ENCODE data around the gene COL9A3.
A peak's percentile ranks its signal among the peaks of the same experiment; 100 is the strongest.

Gene COL9A3

DNA sequence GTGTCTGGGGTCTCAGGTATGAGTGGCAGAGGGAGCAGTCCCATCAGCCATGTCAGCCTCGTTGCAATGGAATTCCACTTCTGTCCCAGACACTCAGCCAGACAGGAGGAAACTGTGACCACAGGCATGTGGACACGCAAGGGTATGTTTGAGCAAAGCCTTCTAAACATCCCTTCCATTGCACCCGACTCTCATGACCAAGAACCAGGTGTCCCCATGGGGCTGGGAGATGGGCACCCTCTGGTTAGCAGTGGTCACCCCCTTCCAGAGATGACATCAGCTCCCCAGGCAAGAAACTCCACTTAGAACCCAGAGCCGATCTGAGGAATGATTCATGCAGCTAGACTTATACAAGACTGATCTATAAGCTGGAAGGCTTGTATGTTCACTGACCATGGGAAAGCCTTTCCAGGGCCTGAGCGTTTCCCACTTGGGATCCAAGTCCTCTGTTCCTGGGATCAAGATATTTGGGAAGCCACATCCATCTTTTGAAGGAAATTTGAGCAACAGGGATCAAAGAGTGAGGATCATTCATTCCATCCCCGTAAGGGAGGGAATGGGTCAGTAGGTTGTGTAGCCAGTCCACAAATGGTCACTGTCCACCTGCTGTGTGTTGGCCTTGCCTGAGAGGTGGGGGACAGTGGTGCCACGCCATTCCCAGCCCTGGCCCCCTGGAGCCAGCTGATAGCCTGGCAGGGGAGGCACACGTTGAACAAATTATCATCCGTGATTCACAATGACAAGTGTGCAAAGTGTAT is 24.5 kb upstream of the COL9A3 start:
- H3K4me3 ChIP-seq (replicated peaks; ENCODE audit: low read depth, low read length) = no peak overlapping the region
- DNase-seq (ENCODE audit: extremely low read depth, low read depth) = no peak
- no peak for TF ChIP-seq CTCF (IDR thresholded peaks at IDR 0.05; ENCODE audit: low read depth, low read length, missing control alignments)

- no peak overlapping the region for H3K4me3 ChIP-seq (replicated peaks; ENCODE audit: low read depth, low read length)
- TF ChIP-seq CTCF (IDR thresholded peaks at IDR 0.05; ENCODE audit: low read depth, low read length, missing control alignments) = no peak
- DNase-seq (ENCODE audit: extremely low read depth, low read depth) = no peak
These were observed 23.7 kb upstream of the COL9A3 start for GRCh38 chr20:62792940-62793756.

DNA sequence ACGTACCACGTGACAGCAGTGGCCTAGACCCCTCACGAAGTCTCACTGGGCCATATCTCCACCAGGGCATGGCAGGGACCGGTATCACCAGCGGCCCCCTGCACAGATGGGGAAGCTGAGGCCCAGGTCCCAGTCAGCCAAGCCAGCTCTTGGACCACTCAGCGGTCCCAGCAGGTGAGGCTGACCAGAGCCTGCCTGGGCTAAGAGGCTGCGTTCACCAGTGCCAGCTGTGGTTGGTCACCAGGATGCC is 23.2 kb upstream of the COL9A3 start:
- H3K4me3 ChIP-seq (replicated peaks; ENCODE audit: low read depth, low read length) = no peak overlapping the region
- no peak for DNase-seq (ENCODE audit: extremely low read depth, low read depth)
- no peak for TF ChIP-seq CTCF (IDR thresholded peaks at IDR 0.05; ENCODE audit: low read depth, low read length, missing control alignments)

GRCh38 chr20:62794007-62794724 is 22.7 kb upstream of the COL9A3 start:
- H3K4me3 ChIP-seq (replicated peaks; ENCODE audit: low read depth, low read length) = peak overlapping the region; percentile 55
- TF ChIP-seq CTCF (IDR thresholded peaks at IDR 0.05; ENCODE audit: low read depth, low read length, missing control alignments) = no peak
- DNase-seq (ENCODE audit: extremely low read depth, low read depth) = peak; percentile 78

DNA sequence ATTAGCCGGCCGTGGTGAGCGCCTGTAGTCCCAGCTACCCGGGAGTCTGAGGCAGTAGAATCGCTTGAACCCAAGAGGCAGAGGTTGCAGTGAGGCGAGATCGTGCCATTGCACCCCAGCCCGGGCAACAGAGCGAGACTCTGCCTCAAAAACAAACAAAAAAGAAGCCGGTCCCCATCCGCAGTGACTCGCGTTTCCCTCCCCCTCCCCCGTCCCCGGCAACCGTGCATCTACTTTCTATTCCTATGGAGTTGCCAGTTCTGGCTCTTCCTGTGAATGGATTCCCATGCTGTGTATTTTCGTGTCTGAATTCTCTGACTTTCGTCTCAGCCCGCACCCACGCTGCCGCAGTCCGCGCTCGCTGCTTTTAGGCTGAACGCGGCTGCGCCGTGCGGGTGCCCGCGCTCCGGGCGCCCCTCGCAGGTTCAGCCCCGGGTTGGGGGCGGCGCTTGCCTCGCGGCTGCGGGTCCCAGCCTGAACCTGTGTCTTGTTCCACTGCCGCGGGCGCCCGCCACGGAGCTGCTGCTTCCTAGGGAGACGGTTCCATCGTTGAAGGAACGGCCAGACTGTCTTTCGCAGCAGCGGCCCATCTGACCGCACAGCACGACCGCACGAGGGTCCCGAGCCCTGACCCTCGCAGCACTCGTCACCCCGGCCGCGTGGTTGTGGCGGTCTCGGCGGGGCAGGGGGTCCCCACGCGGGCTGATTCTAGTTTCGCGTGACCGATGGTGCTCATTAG is 21.7 kb upstream of the COL9A3 start:
- no peak for TF ChIP-seq CTCF (IDR thresholded peaks at IDR 0.05; ENCODE audit: low read depth, low read length, missing control alignments)
- DNase-seq (ENCODE audit: extremely low read depth, low read depth) = no peak
- peak overlapping the region; percentile 55 for H3K4me3 ChIP-seq (replicated peaks; ENCODE audit: low read depth, low read length)

GRCh38 chr20:62796699-62797491 is 20.0 kb upstream of the COL9A3 start:
- H3K4me3 ChIP-seq (replicated peaks; ENCODE audit: low read depth, low read length) = peak overlapping the region; percentile 67
- DNase-seq (ENCODE audit: extremely low read depth, low read depth) = no peak
- TF ChIP-seq CTCF (IDR thresholded peaks at IDR 0.05; ENCODE audit: low read depth, low read length, missing control alignments) = no peak
